DND-41 (cell line): ENCODE results near the gene SLC24A4.

Experiments used
- ATAC-seq: fragments of 200-7000 bp; cut with Tn5 transposase; 3 replicates; pipeline ENCODE4 v1.9.1; 2021; ENCODE audit warnings: low read depth; ENCODE audit not compliant: insufficient read depth
- DNase-seq: peaks from one replicate; pipeline ENCODE4 v3.0.0-alpha.2; 2020
- H2AFZ ChIP-seq: 2 replicates; pipeline ENCODE4 v1.6.0; 2012; ENCODE audit warnings: low read depth, low read length
- H3K27ac ChIP-seq: 2 replicates; pipeline ENCODE4 v1.5.1; 2012; ENCODE audit warnings: low read length, inconsistent platforms
- H3K27me3 ChIP-seq: fragments of 200-600 bp; sonication (generic); 2 replicates; pipeline ENCODE4 v1.6.0; 2012; ENCODE audit warnings: low read length, mild to moderate bottlenecking, inconsistent platforms; ENCODE audit not compliant: insufficient read depth, poor library complexity
- H3K36me3 ChIP-seq: 2 replicates; pipeline ENCODE4 v1.5.1; 2012; ENCODE audit warnings: low read length, inconsistent platforms; ENCODE audit not compliant: insufficient read depth
- H3K4me1 ChIP-seq: 2 replicates; pipeline ENCODE4 v1.5.1; 2012; ENCODE audit warnings: mild to moderate bottlenecking, low read length; ENCODE audit not compliant: insufficient read depth
- H3K4me2 ChIP-seq: 2 replicates; pipeline ENCODE4 v1.6.0; 2012; ENCODE audit warnings: mild to moderate bottlenecking, moderate library complexity, low read length, inconsistent platforms; ENCODE audit not compliant: insufficient read depth
- H3K4me3 ChIP-seq, 2 experiments: fragments of 200-600 bp in 1 of 2; shearing (Covaris generic) in 1 of 2; 2 replicates each; pipeline ENCODE4 v1.5.1; 2012 to 2016; ENCODE audit warnings: inconsistent platforms in 2 of 2, low read length in 2 of 2, mild to moderate bottlenecking in 2 of 2, low read depth in 1 of 2, moderate library complexity in 1 of 2
- H3K79me2 ChIP-seq: 2 replicates; pipeline ENCODE4 v1.6.0; 2012; ENCODE audit warnings: low read length, inconsistent platforms; ENCODE audit not compliant: insufficient read depth
- H3K9ac ChIP-seq: 2 replicates; pipeline ENCODE4 v1.6.0; 2012; ENCODE audit warnings: low read depth, mild to moderate bottlenecking, inconsistent platforms, low read length, moderate library complexity
- H3K9me3 ChIP-seq: 2 replicates; pipeline ENCODE4 v1.5.1; 2012; ENCODE audit warnings: low read length, moderate library complexity, mild to moderate bottlenecking, inconsistent platforms; ENCODE audit not compliant: insufficient read depth, severe bottlenecking
- H4K20me1 ChIP-seq: 2 replicates; pipeline ENCODE4 v1.6.0; 2012; ENCODE audit warnings: low read length; ENCODE audit not compliant: insufficient read depth
- EZH2 ChIP-seq: IDR thresholded peaks from 3 replicates; pipeline ENCODE4 v1.6.1; 2012; ENCODE audit warnings: borderline replicate concordance, low read depth, mild to moderate bottlenecking, moderate library complexity, low read length, inconsistent platforms; ENCODE audit not compliant: severe bottlenecking
- TF ChIP-seq, protein P1 (sequence below): IDR thresholded peaks from 2 replicates; pipeline ENCODE4 v1.5.1; 2012; ENCODE audit warnings: borderline replicate concordance, low read length, moderate library complexity, mild to moderate bottlenecking; ENCODE audit not compliant: poor library complexity, severe bottlenecking; ENCODE audit errors: extremely low read depth

Gene SLC24A4

DNA sequence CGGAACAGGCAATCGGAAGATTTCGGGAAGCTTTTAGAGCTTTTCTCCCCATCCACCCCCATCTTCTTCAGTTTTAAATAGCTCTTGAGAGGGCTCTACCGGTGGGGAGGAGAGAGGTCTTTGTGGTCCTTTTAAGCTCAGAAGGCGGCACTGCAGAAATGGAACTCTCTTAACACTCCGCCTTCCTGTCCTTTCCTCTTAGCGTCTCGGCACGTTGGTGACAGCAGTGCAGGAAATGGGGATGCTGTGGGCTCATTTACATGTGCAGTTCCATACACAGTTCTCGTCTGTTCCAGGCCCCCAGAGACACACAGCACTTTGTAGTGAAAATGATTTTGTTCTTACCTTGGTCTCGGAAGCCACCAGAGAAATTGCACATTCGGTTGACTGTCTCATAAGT lies 140.2 kb downstream of the SLC24A4 start:
- no peak overlapping the region for H3K4me2 ChIP-seq
- H3K27ac ChIP-seq = no peak overlapping the region
- no peaks in the 10 kb centered on the region for H3K4me1 ChIP-seq
- no peak for TF ChIP-seq EZH2
- TF ChIP-seq, protein P1, sequence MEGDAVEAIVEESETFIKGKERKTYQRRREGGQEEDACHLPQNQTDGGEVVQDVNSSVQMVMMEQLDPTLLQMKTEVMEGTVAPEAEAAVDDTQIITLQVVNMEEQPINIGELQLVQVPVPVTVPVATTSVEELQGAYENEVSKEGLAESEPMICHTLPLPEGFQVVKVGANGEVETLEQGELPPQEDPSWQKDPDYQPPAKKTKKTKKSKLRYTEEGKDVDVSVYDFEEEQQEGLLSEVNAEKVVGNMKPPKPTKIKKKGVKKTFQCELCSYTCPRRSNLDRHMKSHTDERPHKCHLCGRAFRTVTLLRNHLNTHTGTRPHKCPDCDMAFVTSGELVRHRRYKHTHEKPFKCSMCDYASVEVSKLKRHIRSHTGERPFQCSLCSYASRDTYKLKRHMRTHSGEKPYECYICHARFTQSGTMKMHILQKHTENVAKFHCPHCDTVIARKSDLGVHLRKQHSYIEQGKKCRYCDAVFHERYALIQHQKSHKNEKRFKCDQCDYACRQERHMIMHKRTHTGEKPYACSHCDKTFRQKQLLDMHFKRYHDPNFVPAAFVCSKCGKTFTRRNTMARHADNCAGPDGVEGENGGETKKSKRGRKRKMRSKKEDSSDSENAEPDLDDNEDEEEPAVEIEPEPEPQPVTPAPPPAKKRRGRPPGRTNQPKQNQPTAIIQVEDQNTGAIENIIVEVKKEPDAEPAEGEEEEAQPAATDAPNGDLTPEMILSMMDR = no peak
- no peak overlapping the region for H2AFZ ChIP-seq
- H3K4me3 ChIP-seq = no peak overlapping the region
- H3K79me2 ChIP-seq = no peaks in the 10 kb centered on the region
- no peaks in the 10 kb centered on the region for H4K20me1 ChIP-seq
- no peaks in the 10 kb centered on the region for H3K9me3 ChIP-seq
- no peaks in the 10 kb centered on the region for H3K27me3 ChIP-seq
- no peak for DNase-seq
- H3K9ac ChIP-seq = no peak overlapping the region
- no peaks in the 10 kb centered on the region for H3K36me3 ChIP-seq
- ATAC-seq = no peak

DNA sequence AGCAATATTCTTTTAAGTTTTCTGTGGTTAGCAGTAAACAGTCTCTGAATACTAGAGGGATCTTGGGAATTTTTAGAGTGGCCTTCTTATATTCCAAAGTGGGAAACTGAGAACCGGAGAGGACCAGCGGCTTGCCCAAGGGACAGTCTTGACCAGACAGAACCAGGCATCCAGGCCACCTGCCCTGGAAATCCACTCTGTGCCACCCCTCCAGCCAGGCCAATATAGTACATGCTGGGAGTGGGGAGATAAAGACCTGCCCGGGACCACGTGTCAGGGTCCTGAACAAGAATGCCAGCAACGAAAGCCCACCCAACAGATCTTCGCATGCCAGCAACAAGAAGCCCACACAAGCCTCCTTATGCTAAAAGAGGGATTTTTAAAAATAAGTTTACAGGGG lies 141.2 kb downstream of the SLC24A4 start:
- no peak overlapping the region for H3K4me3 ChIP-seq
- no peaks in the 10 kb centered on the region for H3K27me3 ChIP-seq
- no peak overlapping the region for H3K4me2 ChIP-seq
- no peak overlapping the region for H3K9ac ChIP-seq
- no peak overlapping the region for H2AFZ ChIP-seq
- H4K20me1 ChIP-seq = no peaks in the 10 kb centered on the region
- H3K4me1 ChIP-seq = no peaks in the 10 kb centered on the region
- H3K79me2 ChIP-seq = no peaks in the 10 kb centered on the region
- no peaks in the 10 kb centered on the region for H3K36me3 ChIP-seq
- H3K9me3 ChIP-seq = no peaks in the 10 kb centered on the region
- ATAC-seq (no peak), DNase-seq (no peak)
- H3K27ac ChIP-seq = no peak overlapping the region
- TF ChIP-seq, protein P1 = no peak
- no peak for TF ChIP-seq EZH2

DNA sequence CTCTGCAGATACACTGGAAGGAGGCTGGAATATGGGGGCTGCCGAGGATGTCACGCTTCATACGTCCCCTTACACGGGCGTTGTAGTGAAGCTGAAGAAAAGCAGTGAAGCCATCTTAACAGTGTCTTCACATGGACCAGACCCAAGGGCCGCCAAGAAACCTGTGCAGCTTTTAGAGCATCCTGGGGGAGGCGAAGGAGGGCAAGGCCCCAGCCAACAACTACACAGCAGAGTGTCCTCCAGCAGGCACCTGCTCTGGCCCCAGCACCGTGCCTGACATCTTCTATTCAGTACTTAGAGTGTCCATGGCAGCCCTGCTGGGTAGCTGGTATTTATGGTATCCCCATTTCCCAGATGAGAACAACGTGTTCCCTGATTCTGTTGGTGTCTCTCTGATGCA lies 141.8 kb downstream of the SLC24A4 start:
- no peak overlapping the region for H3K4me3 ChIP-seq
- no peak for DNase-seq
- no peaks in the 10 kb centered on the region for H3K9me3 ChIP-seq
- TF ChIP-seq, protein P1 = no peak
- no peak for TF ChIP-seq EZH2
- H4K20me1 ChIP-seq = no peaks in the 10 kb centered on the region
- H3K79me2 ChIP-seq = no peaks in the 10 kb centered on the region
- H3K27ac ChIP-seq = no peak overlapping the region
- no peak overlapping the region for H3K9ac ChIP-seq
- no peak overlapping the region for H3K4me2 ChIP-seq
- no peaks in the 10 kb centered on the region for H3K27me3 ChIP-seq
- H2AFZ ChIP-seq = no peak overlapping the region
- no peaks in the 10 kb centered on the region for H3K4me1 ChIP-seq
- no peaks in the 10 kb centered on the region for H3K36me3 ChIP-seq
- no peak for ATAC-seq
